GM12864 (cell line): ENCODE results near the gene RPP14.

ENCODE experiments used
- DNase-seq: peaks from one replicate; pipeline ENCODE4 v3.0.0-alpha.2; 2011; ENCODE audit warnings: low read depth
- H3K4me3 ChIP-seq: 2 replicates; pipeline ENCODE4 v1.5.1; 2011; ENCODE audit warnings: mild to moderate bottlenecking, low read depth, low read length, control low read depth
- CTCF ChIP-seq: IDR thresholded peaks from 2 replicates; pipeline ENCODE4 v1.5.1; 2011; ENCODE audit warnings: low read depth, mild to moderate bottlenecking, moderate library complexity, low read length, control low read depth, inconsistent platforms; ENCODE audit errors: missing control alignments

RPP14 gene

GRCh38 chr3:58308728-58309127, 2.7 kb downstream of the RPP14 start:
- no peak for DNase-seq
- no peak for TF ChIP-seq CTCF
- H3K4me3 ChIP-seq, result no peak overlapping the region

- no peak overlapping the region for H3K4me3 ChIP-seq
- DNase-seq, result no peak
- TF ChIP-seq CTCF, result no peak
Observed at GRCh38 chr3:58317811-58318210, 11.8 kb downstream of the RPP14 start.

GRCh38 chr3:58321791-58322190, 15.7 kb downstream of the RPP14 start:
- no peak for DNase-seq
- no peak overlapping the region for H3K4me3 ChIP-seq
- no peak for TF ChIP-seq CTCF

GRCh38 chr3:58322793-58323192, 16.7 kb downstream of the RPP14 start:
- TF ChIP-seq CTCF, result no peak
- no peak overlapping the region for H3K4me3 ChIP-seq
- DNase-seq, result no peak

- DNase-seq, result no peak
- no peak overlapping the region for H3K4me3 ChIP-seq
- TF ChIP-seq CTCF, result no peak
Observed at GRCh38 chr3:58323529-58324390, 17.7 kb downstream of the RPP14 start.

GRCh38 chr3:58324391-58325390, 18.6 kb downstream of the RPP14 start:
- H3K4me3 ChIP-seq, result no peak overlapping the region
- TF ChIP-seq CTCF, result no peak

More at GRCh38 chr3:58324391-58325390, 18.6 kb downstream of the RPP14 start:
- no peak for DNase-seq
